K562 (cell line): Measurements from ENCODE around the gene SNUPN. TPM values are rescaled to one million over a fixed set of nuclear protein-coding genes. Genes with fewer than 3 reads are reported as not detected.

Experiments
- BRF1 ChIP-seq: IDR thresholded peaks from 3 replicates; pipeline ENCODE4 v1.6.1; 2011; ENCODE audit warnings: borderline replicate concordance, mild to moderate bottlenecking; ENCODE audit not compliant: insufficient read length; ENCODE audit errors: extremely low read depth
- CC2D1A ChIP-seq: fragments of 450-650 bp; IDR thresholded peaks from 2 replicates; pipeline ENCODE4 v1.6.1; 2017; ENCODE audit warnings: mild to moderate bottlenecking
- HCFC1 ChIP-seq: IDR thresholded peaks from 2 replicates; pipeline ENCODE4 v1.6.1; 2012; ENCODE audit warnings: low read depth, low read length, improper control_type of control experiment
- ILF3 ChIP-seq: fragments of 450-650 bp; IDR thresholded peaks from 2 replicates; pipeline ENCODE4 v1.6.1; 2018; ENCODE audit warnings: antibody characterized with exemption, mild to moderate bottlenecking, moderate library complexity, borderline replicate concordance
- IRF2 ChIP-seq: sonication (generic); formaldehyde crosslinking; IDR thresholded peaks from 2 replicates; pipeline ENCODE4 v1.8.1; 2022; ENCODE audit warnings: mild to moderate bottlenecking, missing genetic modification reagents
- KHSRP ChIP-seq: fragments of 450-650 bp; IDR thresholded peaks from 2 replicates; pipeline ENCODE4 v1.6.1; 2017
- NCOA2 ChIP-seq, 2 experiments: fragments of 450-650 bp; IDR thresholded peaks; 2 replicates each; pipeline ENCODE4 v1.6.1; 2018; ENCODE audit warnings: mild to moderate bottlenecking in 2 of 2, moderate library complexity in 1 of 2; ENCODE audit not compliant: partially characterized antibody in 2 of 2
- OTX1 ChIP-seq: fragments of 450-650 bp; formaldehyde crosslinking; IDR thresholded peaks from 2 replicates; pipeline ENCODE4 v1.4.0; 2022; ENCODE audit warnings: mild to moderate bottlenecking
- PHF20 ChIP-seq: fragments of 450-650 bp; IDR thresholded peaks from 2 replicates; pipeline ENCODE4 v1.6.1; 2018; ENCODE audit not compliant: partially characterized antibody
- SOX6 ChIP-seq: fragments of 450-650 bp; IDR thresholded peaks from 2 replicates; pipeline ENCODE4 v1.6.1; 2014; ENCODE audit warnings: mild to moderate bottlenecking
- STAT5A ChIP-seq: IDR thresholded peaks from 2 replicates; pipeline ENCODE4 v1.6.1; 2012; ENCODE audit warnings: low read length, inconsistent platforms, borderline replicate concordance
- THRA ChIP-seq: fragments of 450-650 bp; IDR thresholded peaks from 2 replicates; pipeline ENCODE4 v1.6.1; 2017; ENCODE audit warnings: mild to moderate bottlenecking, moderate library complexity
- ZNF318 ChIP-seq, 2 experiments: fragments of 450-650 bp; IDR thresholded peaks; 2 replicates each; pipeline ENCODE4 v1.6.1; 2016; ENCODE audit warnings: mild to moderate bottlenecking in 2 of 2, borderline replicate concordance in 1 of 2, low read depth in 1 of 2, moderate library complexity in 1 of 2
- ZNF518B ChIP-seq: fragments of 250-450 bp; sonication (Bioruptor Pico); IDR thresholded peaks from 2 replicates; pipeline ENCODE4 v1.5.0; 2021; ENCODE audit warnings: mild to moderate bottlenecking, moderate library complexity
- polyA plus RNA-seq, 8 experiments: library from polyadenylated mRNA; depleted of rRNA in 4 of 8; stranded (reverse) in 5 of 8; unstranded in 3 of 8; fragments of >200 nt; fragmentation: Nextera tagmentation in 2 of 8; fragmentation: Illumina TruSeq in 1 of 8; extraction: Ambion mirVana in 2 of 8; extraction: Trizol in 1 of 8; gene quantifications; 2 replicates each; pipeline versions ENCODE4 v1.2.1 to v1.2.3, GENCODE V29; 2011 to 2014; ENCODE audit warnings: inconsistent platforms in 1 of 8, missing spikeins in 1 of 8
- total RNA-seq, 7 experiments: library from RNA; depleted of rRNA in 6 of 7; stranded (reverse); fragments of >200 nt in 6 of 7; fragmentation: Illumina TruSeq in 2 of 7; extraction: Trizol in 2 of 7; gene quantifications; 2 replicates each; pipeline versions ENCODE4 v1.2.1 to v1.2.3, GENCODE V29; 2011 to 2021; ENCODE audit warnings: low replicate concordance in 1 of 7

SNUPN gene
- total and polyA plus RNA-seq, 9 of the 15 experiments (the other 6 are each of a cell fraction or from before 2014, with no cell fraction given): 32.2 to 78.3 (median 40.0) TPM

GRCh38 chr15:75647370-75648155 is 22.0 kb upstream of the SNUPN start, which contains the start of gene SNX33 (continued):
- TF ChIP-seq ZNF318 (IDR thresholded peaks at IDR 0.05; ENCODE audit: borderline replicate concordance in 1 of 2, low read depth in 1 of 2) (no peak), HCFC1 (0 out of 2 replicates have a peak, but pooled peaks have one; percentile 29), CC2D1A (no peak), PHF20 (no peak), THRA (no peak), SOX6 (no peak; the same call in 1 of the 2 replicates), STAT5A (no peak), OTX1 (CRISPR knock-in tag) (0 out of 2 replicates have a peak, but pooled peaks have one; percentile 33), BRF1 (no peak), ILF3 (no peak), IRF2 (CRISPR knock-in tag) (no peak), NCOA2 (IDR thresholded peaks at IDR 0.05; ENCODE audit: partially characterized antibody in 2 of 2) (no peak), ZNF518B (CRISPR knock-in tag) (no peak), KHSRP (no peak)
